ENCODE results near the gene KRT39. TPM values are rescaled to one million over a fixed set of nuclear protein-coding genes. Genes with fewer than 3 reads are reported as not detected.

The KRT39 gene
- total RNA-seq, 1 donor from 2014 or later, result not detected

GRCh38 chr17:40993084-40993483, 26.3 kb upstream of the KRT39 start:
- H3K27me3 ChIP-seq (ENCODE audit: control insufficient read depth, insufficient read depth, low read length), result no peaks in the 10 kb centered on the region
- no peaks in the 10 kb centered on the region for H3K36me3 ChIP-seq (ENCODE audit: control insufficient read depth, insufficient read depth, low read length)
- TF ChIP-seq, protein P1, sequence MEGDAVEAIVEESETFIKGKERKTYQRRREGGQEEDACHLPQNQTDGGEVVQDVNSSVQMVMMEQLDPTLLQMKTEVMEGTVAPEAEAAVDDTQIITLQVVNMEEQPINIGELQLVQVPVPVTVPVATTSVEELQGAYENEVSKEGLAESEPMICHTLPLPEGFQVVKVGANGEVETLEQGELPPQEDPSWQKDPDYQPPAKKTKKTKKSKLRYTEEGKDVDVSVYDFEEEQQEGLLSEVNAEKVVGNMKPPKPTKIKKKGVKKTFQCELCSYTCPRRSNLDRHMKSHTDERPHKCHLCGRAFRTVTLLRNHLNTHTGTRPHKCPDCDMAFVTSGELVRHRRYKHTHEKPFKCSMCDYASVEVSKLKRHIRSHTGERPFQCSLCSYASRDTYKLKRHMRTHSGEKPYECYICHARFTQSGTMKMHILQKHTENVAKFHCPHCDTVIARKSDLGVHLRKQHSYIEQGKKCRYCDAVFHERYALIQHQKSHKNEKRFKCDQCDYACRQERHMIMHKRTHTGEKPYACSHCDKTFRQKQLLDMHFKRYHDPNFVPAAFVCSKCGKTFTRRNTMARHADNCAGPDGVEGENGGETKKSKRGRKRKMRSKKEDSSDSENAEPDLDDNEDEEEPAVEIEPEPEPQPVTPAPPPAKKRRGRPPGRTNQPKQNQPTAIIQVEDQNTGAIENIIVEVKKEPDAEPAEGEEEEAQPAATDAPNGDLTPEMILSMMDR (IDR thresholded peaks at IDR 0.05; ENCODE audit: insufficient read depth, low read length, poor library complexity, severe bottlenecking), result no peak
- DNase-seq (ENCODE audit: low read depth), result no peak
- no peak overlapping the region for H3K4me3 ChIP-seq (ENCODE audit: low read depth, low read length)

DNA sequence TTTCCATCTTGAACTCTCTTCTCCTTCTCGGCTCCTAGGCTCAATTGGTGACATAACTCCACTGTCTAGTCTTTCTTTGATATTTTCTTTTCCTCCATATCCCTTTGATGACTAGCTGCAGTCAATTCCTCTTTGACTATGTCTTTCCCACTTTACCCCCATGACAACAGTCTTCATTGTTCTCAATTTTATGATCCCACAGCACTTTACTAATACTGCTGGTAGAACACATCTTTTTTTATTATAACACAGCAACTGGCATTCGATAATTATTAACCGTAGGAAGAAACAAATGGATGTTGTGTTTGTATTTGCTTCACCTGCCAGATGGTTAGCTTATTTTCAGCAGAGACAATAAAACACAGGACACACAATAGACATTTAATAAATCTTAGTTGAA, 25.9 kb upstream of the KRT39 start:
- no peaks in the 10 kb centered on the region for H3K27me3 ChIP-seq (ENCODE audit: control insufficient read depth, insufficient read depth, low read length)
- no peak for DNase-seq (ENCODE audit: low read depth)
- TF ChIP-seq, protein P1 (IDR thresholded peaks at IDR 0.05; ENCODE audit: insufficient read depth, low read length, poor library complexity, severe bottlenecking), result no peak
- no peaks in the 10 kb centered on the region for H3K36me3 ChIP-seq (ENCODE audit: control insufficient read depth, insufficient read depth, low read length)
- H3K4me3 ChIP-seq (ENCODE audit: low read depth, low read length), result no peak overlapping the region

GRCh38 chr17:40986920-40987319, 20.2 kb upstream of the KRT39 start:
- Histone ChIP-seq H3K4me3 (ENCODE audit: low read depth, low read length) (no peak overlapping the region), H3K36me3 (ENCODE audit: control insufficient read depth, insufficient read depth, low read length) (no peaks in the 10 kb centered on the region), H3K27me3 (ENCODE audit: control insufficient read depth, insufficient read depth, low read length) (no peaks in the 10 kb centered on the region)
- TF ChIP-seq, protein P1 (IDR thresholded peaks at IDR 0.05; ENCODE audit: insufficient read depth, low read length, poor library complexity, severe bottlenecking), result no peak
- no peak for DNase-seq (ENCODE audit: low read depth)

GRCh38 chr17:40984226-40984625, 17.5 kb upstream of the KRT39 start, which contains the start of gene KRT40:
TSS of gene KRT40 (minus strand) at chr17:40984326. CDS start at chr17:40984273, 53 bp downstream.
- Histone ChIP-seq H3K27me3 (ENCODE audit: control insufficient read depth, insufficient read depth, low read length) (no peaks in the 10 kb centered on the region), H3K4me3 (ENCODE audit: low read depth, low read length) (no peak within 1 kb of the TSS), H3K36me3 (ENCODE audit: control insufficient read depth, insufficient read depth, low read length) (no peaks in the 10 kb centered on the region)
- no peak for DNase-seq (ENCODE audit: low read depth)
- TF ChIP-seq, protein P1 (IDR thresholded peaks at IDR 0.05; ENCODE audit: insufficient read depth, low read length, poor library complexity, severe bottlenecking), result no peak

DNA sequence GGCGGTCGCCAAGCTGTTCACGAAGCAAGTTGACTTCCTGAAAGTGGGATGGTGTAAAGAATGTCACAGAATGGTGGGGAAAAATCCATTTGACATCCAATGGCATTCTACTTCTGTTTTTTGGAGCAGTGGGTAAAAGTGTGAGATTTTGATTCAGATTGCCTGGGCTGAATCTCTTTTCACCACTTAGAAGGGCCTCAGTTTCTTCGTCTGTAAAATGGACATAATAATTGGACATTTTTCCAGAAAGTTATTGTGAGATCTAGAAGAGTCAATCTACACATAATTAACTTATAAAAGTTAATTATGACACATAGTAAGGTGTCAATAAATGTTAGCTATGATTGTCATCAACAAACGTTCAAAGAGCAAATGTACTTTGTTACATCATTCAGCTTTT, 14.4 kb upstream of the KRT39 start:
- H3K27me3 ChIP-seq (ENCODE audit: control insufficient read depth, insufficient read depth, low read length), result no peaks in the 10 kb centered on the region

GRCh38 chr17:40980596-40980995, 13.8 kb upstream of the KRT39 start:
- Histone ChIP-seq H3K4me3 (ENCODE audit: low read depth, low read length) (no peak overlapping the region), H3K36me3 (ENCODE audit: control insufficient read depth, insufficient read depth, low read length) (no peaks in the 10 kb centered on the region), H3K27me3 (ENCODE audit: control insufficient read depth, insufficient read depth, low read length) (no peaks in the 10 kb centered on the region)
- TF ChIP-seq, protein P1 (IDR thresholded peaks at IDR 0.05; ENCODE audit: insufficient read depth, low read length, poor library complexity, severe bottlenecking), result no peak
- DNase-seq (ENCODE audit: low read depth), result no peak

More for the DNA sequence above, 14.4 kb upstream of the KRT39 start:
- Histone ChIP-seq H3K36me3 (ENCODE audit: control insufficient read depth, insufficient read depth, low read length) (no peaks in the 10 kb centered on the region), H3K4me3 (ENCODE audit: low read depth, low read length) (no peak overlapping the region)
- TF ChIP-seq, protein P1 (IDR thresholded peaks at IDR 0.05; ENCODE audit: insufficient read depth, low read length, poor library complexity, severe bottlenecking), result no peak
- no peak for DNase-seq (ENCODE audit: low read depth)

Data from kidney epithelial cell (primary cell).